ENCODE results near the gene SPR.

DNA sequence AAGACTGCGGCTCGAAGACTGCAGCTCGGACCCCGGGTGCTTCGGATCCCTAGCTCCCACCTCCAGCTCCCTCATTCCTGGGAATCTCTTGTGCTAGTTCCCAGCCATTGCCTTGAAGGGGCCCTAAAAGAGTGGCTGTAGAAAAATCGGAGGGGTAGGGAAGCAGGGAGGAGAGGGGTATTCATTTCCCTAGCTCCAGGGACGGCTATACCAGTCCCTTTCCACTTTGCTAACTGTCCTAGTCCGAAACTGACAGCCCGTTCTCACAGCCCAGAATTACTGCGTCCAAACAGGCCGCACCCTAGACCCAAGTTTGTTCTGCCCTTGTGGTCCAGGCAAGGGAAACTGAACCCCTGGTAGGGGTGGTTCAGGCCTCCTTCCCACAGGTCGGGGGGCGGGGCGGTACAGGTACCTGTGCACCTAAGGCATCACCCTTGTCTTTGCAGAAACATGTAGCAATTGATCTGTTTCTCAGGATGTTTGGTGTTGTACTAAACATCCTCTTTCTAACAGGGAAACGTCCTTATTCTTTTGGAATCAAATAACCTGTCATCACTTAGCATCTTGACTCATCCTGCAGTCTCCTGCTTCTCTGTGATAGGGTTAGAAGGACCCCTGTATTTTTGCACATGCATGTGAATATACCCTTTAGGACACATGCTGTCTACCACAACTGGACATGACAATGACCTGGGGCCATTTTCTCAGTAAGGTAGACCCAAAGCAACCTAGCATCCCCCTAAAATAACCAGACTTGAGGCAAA, 34.1 kb downstream of the SPR start:
- TF ChIP-seq, protein P1, sequence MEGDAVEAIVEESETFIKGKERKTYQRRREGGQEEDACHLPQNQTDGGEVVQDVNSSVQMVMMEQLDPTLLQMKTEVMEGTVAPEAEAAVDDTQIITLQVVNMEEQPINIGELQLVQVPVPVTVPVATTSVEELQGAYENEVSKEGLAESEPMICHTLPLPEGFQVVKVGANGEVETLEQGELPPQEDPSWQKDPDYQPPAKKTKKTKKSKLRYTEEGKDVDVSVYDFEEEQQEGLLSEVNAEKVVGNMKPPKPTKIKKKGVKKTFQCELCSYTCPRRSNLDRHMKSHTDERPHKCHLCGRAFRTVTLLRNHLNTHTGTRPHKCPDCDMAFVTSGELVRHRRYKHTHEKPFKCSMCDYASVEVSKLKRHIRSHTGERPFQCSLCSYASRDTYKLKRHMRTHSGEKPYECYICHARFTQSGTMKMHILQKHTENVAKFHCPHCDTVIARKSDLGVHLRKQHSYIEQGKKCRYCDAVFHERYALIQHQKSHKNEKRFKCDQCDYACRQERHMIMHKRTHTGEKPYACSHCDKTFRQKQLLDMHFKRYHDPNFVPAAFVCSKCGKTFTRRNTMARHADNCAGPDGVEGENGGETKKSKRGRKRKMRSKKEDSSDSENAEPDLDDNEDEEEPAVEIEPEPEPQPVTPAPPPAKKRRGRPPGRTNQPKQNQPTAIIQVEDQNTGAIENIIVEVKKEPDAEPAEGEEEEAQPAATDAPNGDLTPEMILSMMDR (IDR thresholded peaks at IDR 0.05; ENCODE audit: borderline replicate concordance, extremely low read depth, low read length, poor library complexity, severe bottlenecking), result no peak
- no peak for TF ChIP-seq EZH2 (IDR thresholded peaks at IDR 0.05; ENCODE audit: borderline replicate concordance, low read depth, low read length, severe bottlenecking)
